Measurements from ENCODE around the gene SEMA4D.

The SEMA4D gene

DNA sequence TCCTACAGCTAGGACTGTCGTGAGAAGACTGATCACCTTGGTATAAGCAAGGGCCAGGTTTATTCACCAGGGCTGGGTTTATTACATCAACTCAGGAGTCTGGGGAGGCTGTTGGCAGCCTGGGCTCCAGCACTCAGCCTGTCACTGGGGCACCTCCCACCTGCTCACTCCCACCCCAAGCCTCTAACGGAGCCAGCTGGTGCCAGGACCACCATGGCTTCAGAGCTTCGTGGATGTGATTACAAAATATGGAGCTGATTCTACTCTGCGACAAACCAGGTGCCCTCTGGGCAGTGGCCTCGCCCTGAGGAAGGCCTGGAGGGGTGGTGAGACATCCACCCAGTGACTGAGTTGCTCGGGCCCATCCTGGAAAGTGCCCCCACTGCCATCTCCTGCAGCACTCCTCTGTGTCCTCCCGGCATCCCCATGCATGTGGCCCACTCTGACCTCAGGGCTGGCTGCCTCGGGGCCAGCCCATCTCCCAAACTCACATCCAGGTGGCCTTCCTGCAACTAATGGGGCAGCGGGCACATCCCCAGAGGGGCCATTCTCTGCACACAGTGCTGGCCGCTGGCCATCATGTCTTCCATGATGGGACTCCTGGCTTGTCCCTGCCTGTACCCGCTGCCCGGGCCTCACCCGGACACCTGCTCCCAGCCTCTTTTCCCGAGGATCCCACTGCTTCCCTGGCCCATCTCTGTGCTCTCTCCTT is 130.0 kb downstream of the SEMA4D start:
- no peak for DNase-seq (ENCODE audit: low spot score)

- no peak for DNase-seq (ENCODE audit: low spot score)
These were observed 130.6 kb downstream of the SEMA4D start for GRCh38 chr9:89367281-89367680.

DNA sequence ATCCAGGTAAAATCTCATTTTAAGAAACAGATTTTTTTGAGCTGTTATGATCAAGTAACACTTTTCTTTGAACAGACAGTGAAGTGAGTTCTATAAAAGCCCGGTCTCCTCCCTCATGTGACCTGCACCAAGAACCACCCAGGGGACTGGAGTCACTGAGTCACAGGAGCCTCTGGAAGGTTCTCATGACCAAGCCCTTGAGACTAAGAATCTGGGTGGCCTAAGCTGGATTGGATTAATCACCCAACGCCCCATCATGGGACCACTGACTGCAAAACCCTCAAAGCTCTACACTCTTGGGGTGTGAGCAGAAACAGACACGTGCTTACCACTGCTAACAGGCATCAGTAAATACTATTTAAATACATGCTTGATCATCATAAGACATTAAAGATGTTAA is 131.2 kb downstream of the SEMA4D start:
- DNase-seq (ENCODE audit: low spot score): no peak

- DNase-seq (ENCODE audit: low spot score): no peak
These were observed 132.4 kb downstream of the SEMA4D start for GRCh38 chr9:89365532-89365912.

DNA sequence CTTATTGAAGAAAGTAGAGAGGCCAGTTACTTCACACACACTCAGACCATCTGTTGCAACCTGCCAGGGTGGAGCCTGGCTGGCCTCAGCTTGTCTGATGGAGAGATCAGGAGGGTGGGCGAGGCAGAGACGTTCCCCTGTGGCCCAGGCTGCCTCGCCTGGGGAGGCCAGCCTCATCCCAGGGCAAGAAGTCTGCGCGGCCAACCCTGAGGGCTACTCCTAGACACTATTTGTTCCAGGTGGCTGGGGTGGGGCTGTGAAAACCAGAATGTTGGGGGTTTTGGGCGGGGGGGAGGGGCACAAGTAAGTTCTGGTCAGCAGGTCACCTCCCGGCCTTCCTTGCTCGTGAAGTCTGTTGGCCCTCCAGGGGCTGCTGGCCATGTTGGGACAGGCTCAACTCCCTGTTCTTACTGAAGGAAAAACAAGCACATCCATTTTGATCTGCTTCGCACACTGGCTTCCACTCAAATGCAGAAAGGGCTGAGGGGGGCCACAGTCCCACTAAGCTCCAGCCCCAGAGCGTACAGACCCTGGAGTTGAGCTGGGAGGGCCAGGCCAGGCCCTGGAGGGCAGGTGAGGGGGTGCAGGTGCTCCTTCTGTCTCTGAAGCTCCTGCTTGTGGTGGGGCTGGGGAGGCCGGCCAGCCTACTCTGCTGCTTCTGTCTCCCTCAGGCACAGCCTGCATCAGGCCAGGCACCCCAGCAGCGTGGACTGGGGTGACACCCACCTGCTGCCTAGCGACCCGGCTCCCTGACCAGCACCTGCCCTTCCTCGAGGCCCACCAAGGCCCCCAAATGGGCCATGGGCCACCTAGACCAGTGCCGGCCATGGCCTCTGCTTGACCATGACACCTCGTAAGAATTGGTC is 133.0 kb downstream of the SEMA4D start:
- DNase-seq (ENCODE audit: low spot score): no peak

DNA sequence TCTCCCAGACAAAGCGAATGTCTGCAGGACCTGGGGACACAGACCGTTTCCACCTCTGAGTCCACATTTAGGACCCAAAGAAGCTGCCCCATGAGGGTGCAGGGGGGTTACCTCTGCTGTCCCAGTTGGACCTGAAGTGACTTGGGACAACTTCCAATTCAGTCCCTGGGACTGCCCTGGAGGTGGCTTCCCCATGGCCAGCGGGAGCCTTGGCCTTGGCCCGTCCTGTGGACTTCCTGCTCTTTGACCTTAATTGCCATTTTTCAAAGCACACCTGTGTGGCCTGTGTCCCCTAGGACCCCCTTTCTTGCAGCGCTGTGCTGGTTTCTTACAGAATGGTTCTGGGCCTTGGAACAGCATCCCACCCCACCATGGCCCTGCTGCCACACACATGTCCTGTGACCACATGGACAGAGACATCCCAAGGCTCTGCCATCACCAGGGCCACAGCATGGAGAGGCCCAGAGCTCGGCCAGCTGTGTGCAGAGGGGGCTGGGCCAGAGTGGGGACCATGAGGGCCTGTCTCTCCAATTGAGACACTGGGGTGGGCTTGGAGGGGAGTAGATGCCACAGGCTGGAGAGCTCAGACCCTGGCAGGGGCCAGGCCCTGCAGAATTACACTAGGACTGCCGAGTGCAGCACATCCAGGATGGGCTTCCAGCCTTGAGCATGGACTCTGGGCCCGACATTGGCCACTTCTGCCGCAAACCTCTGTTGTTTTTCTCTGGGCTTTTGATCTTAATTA is 133.8 kb downstream of the SEMA4D start:
- no peak for DNase-seq (ENCODE audit: low spot score)

DNA sequence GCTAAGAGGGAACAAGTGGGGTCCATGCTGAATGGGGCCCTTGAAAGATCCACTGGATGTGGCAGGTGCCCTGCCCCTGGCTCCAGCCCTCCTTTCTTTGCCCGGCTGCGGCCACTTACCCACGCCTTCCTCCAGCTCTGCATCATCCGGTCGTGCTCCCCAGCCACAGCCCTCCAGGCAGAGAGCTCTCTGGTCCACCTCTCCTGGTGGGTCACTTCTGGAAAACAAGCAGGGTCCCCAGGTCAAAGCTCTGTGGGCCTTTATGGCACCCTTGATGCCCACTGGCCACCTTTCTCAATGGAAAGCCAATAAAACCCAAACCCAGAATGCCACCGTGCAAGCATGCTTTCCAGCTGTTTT is 134.6 kb downstream of the SEMA4D start:
- no peak for DNase-seq (ENCODE audit: low spot score)

GRCh38 chr9:89362647-89363310 is 135.1 kb downstream of the SEMA4D start:
- no peak for DNase-seq (ENCODE audit: low spot score)

- peak; percentile 42 for DNase-seq (ENCODE audit: low spot score)
These were observed 135.9 kb downstream of the SEMA4D start for GRCh38 chr9:89361816-89362646.

- DNase-seq (ENCODE audit: low spot score): no peak
These were observed 136.9 kb downstream of the SEMA4D start for GRCh38 chr9:89361031-89361430.

- peak; percentile 45 for DNase-seq (ENCODE audit: low spot score)
These were observed 137.4 kb downstream of the SEMA4D start for GRCh38 chr9:89360465-89360864.

- no peak for DNase-seq (ENCODE audit: low spot score)
These were observed 138.1 kb downstream of the SEMA4D start for GRCh38 chr9:89359751-89360261.

DNA sequence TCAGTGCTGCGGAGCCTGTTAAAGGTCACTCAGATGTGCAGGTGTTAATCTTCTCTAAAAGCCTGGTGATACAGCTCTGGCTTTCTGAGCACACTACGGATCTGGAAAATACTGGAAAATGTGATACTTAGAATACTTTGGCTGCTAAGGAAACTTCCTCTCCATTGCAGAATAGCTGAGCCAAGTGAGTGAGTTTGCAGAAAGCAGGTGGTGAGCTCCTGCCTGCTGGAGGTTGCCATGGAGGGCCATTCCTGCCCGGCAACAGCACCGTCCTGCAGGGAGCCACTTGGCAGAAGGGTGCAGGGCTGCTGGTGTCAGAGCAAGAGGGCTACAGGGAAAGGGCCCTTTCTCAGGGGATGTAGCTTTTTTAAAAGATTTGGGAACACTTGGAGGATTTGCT is 138.9 kb downstream of the SEMA4D start:
- peak; percentile 76 for DNase-seq (ENCODE audit: low spot score)

- DNase-seq (ENCODE audit: low spot score): no peak
These were observed 139.5 kb downstream of the SEMA4D start for GRCh38 chr9:89358376-89358916.

- DNase-seq (ENCODE audit: low spot score): no peak
These were observed 140.3 kb downstream of the SEMA4D start for GRCh38 chr9:89357331-89358197.

GRCh38 chr9:89356782-89357181 is 141.1 kb downstream of the SEMA4D start:
- no peak for DNase-seq (ENCODE audit: low spot score)

DNA sequence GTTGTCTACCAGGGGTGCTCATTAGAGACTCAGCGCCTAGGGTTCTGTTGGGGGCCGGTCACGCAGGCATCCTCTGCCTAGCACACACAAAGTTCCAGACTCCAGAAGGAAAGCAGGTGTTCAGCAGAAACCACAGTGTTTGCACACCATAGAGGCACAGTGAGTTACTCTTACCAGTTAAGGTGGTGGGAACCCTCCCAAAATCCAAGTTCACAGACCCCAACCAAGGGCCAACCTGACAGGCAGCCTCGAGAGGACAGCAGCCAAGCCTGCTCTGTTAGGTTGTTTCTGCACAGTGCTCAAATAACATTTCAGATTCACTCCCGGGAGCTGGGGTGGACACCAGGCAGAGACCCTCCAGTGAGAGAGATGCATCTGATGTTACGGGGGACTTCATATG is 143.4 kb downstream of the SEMA4D start:
- DNase-seq (ENCODE audit: low spot score): no peak

DNA sequence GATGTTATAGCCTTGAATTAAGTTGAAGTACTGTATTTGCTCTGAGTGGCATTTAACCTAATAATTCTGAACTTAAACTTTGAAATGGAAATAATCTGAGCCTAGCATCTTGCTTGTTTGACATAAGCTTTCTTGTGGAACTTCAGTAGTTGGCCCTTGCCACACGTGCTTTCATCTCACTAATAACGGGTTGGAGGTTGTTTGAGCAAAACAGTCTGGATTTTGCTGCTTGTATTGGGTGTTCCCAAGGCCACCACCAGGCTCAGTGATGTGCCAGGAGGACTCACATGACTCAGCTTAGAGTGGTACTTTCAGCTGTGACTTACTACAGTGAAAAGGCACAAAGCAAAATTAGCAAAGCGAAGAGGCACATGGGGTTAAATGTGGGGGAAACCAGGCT is 143.9 kb downstream of the SEMA4D start:
- peak; percentile 68 for DNase-seq (ENCODE audit: low spot score)

DNA sequence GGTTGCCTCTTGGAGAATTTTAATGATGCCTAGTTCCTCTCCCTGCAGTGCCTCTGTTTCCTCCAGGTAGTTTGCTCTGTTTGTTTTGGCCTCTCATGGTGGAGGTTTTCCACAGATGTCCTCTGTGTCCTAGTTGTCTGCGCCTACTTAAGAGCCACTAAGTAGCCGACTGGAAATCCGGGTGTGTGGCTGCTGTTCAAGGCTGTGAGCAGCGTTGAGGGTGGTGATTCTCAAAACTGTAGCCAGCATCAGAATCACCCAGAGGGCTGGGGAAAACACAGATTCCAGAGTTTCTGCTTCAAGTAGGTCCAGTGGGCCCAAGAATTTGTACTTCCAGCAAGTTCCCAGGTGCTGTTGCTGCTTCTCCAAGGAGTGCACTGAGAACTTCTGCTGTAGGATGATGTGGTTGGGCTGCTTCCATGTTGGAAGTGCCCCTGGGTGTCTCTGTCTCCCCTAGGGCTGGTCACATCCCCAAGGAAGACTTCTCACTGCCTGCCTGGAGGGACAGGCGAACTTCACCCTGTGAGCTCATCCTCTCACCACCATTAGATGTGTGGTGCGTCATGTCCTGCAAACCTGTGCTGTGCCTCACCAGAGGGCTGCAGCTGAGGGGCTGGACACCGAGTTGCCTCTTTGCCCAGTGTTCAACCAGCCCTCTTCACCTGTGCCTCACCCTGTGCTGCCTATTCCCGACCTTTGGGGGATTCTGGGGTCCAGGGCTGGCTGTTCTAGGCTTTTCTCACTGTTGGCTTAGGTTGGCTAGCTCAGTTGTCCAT is 144.9 kb downstream of the SEMA4D start:
- DNase-seq (ENCODE audit: low spot score): no peak
